ENCODE measurements around the gene LBP. TPM values are rescaled to one million over a fixed set of nuclear protein-coding genes. Genes with fewer than 3 reads are reported as not detected.

The LBP gene
- total RNA-seq, 1 experiment from 2014 or later, result 0.52 TPM

DNA sequence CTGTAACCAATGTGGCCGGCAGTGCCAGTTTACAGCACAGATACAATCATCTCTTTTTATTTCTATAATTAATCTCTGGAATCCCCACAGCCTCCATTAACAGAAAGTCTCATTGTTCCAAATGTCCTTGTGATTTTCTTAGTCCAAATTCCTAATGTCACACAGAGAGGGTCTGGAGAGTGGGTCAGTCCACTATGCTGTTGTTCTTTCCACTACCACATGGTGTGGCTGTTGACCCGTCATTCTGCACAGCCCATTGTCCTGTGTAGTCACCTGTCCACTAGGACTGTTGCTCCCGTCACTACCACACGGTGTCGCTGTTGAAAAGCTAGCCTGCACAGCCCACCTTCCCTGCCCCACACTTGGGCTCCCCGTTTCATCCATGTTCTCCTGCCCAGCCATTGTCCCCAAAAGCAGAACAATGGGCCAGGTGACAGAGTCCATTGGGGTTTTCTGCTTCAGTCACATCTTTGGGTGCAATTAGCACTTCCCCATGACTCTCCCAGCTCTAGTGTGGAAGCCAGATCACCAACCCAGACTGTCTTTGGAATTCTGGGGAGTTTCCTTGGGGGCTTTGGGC lies 8.6 kb upstream of the LBP start:
- WGBS (ENCODE audit: extremely low coverage, insufficient read length, low lambda C conversion rate), result no CpG with 5 or more reads among the region's 6 CpGs
- no peaks in the 10 kb centered on the region for H3K79me2 ChIP-seq (ENCODE audit: insufficient read depth, low read length)
- peaks cover 37 to 44% of the 10 kb centered on the region in 2 experiments for H3K4me1 Mint-ChIP-seq
- no peaks in the 10 kb centered on the region for H3K23me2 ChIP-seq (ENCODE audit: insufficient read length, low read depth, low read length, poor library complexity, severe bottlenecking)
- TF ChIP-seq, protein P1, sequence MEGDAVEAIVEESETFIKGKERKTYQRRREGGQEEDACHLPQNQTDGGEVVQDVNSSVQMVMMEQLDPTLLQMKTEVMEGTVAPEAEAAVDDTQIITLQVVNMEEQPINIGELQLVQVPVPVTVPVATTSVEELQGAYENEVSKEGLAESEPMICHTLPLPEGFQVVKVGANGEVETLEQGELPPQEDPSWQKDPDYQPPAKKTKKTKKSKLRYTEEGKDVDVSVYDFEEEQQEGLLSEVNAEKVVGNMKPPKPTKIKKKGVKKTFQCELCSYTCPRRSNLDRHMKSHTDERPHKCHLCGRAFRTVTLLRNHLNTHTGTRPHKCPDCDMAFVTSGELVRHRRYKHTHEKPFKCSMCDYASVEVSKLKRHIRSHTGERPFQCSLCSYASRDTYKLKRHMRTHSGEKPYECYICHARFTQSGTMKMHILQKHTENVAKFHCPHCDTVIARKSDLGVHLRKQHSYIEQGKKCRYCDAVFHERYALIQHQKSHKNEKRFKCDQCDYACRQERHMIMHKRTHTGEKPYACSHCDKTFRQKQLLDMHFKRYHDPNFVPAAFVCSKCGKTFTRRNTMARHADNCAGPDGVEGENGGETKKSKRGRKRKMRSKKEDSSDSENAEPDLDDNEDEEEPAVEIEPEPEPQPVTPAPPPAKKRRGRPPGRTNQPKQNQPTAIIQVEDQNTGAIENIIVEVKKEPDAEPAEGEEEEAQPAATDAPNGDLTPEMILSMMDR (conservative IDR thresholded peaks at IDR 0.05), result peak; percentile 100
- H2BK20ac ChIP-seq (ENCODE audit: low read depth, low read length, poor library complexity, severe bottlenecking), result no peak overlapping the region
- H4K20me1 ChIP-seq (ENCODE audit: control insufficient read depth, insufficient read depth, insufficient read length), result no peaks in the 10 kb centered on the region
- H3K4me3 Mint-ChIP-seq, result no peak overlapping the region
- no peaks in the 10 kb centered on the region for H3K79me1 ChIP-seq (ENCODE audit: insufficient read depth, low read depth, low read length, poor library complexity, severe bottlenecking)
- H2AFZ ChIP-seq (ENCODE audit: low read length), result no peak overlapping the region
- no peak overlapping the region for H4K8ac ChIP-seq (replicated peaks; ENCODE audit: insufficient read length, low read depth, low read length)
- H3K4me1 ChIP-seq (ENCODE audit: insufficient read depth, low read length), result peaks cover 6% of the 10 kb centered on the region; the same call in 1 of the 2 replicates
- no peak overlapping the region for H2AK5ac ChIP-seq (ENCODE audit: insufficient read length, low read length)
- H3K36me3 Mint-ChIP-seq (ENCODE audit: insufficient read depth in 1 of 3, low read depth in 3 of 3), result peaks cover 2 to 6% (median 5%) of the 10 kb centered on the region in 3 experiments; a peak in 5 of 7 replicates
- H3T11ph ChIP-seq (ENCODE audit: low read length), result no peak overlapping the region
- DNase-seq, result peak; percentile 93
- no peak overlapping the region for H2BK12ac ChIP-seq (ENCODE audit: insufficient read length, low read depth, low read length)
- no peak overlapping the region for H3K9ac ChIP-seq (ENCODE audit: extremely low read depth, insufficient read length, low read length)
- no peak overlapping the region for H3K4me2 ChIP-seq (ENCODE audit: insufficient read depth, insufficient read length, low read length)
- H3K9me3 ChIP-seq (ENCODE audit: control insufficient read depth, low read depth, low read length), result no peaks in the 10 kb centered on the region
- H2BK15ac ChIP-seq (ENCODE audit: low read depth, low read length), result no peak overlapping the region
- no peak overlapping the region for H3K27ac Mint-ChIP-seq
- peaks cover 6% of the 10 kb centered on the region for H3K27me3 Mint-ChIP-seq (ENCODE audit: low read depth)
- no peaks in the 10 kb centered on the region; the same call in 1 of the 2 replicates for H3K27me3 ChIP-seq (ENCODE audit: insufficient read depth, low read length)
- no peak overlapping the region for H3K56ac ChIP-seq (ENCODE audit: insufficient read length, low read depth, low read length)
- H2BK120ac ChIP-seq (ENCODE audit: low read depth, low read length, poor library complexity, severe bottlenecking), result no peak overlapping the region
- no peak overlapping the region for H4K5ac ChIP-seq (ENCODE audit: insufficient read length, low read depth, low read length)
- no peak overlapping the region for H4K91ac ChIP-seq (ENCODE audit: insufficient read length, low read depth, low read length)
- H2BK5ac ChIP-seq (ENCODE audit: insufficient read length, low read length), result no peak overlapping the region
- H3K27ac ChIP-seq (ENCODE audit: insufficient read length, low read depth, low read length), result no peak overlapping the region
- H3K14ac ChIP-seq (ENCODE audit: insufficient read depth, low read length), result no peak overlapping the region
- H3K23ac ChIP-seq (ENCODE audit: insufficient read length, low read depth, low read length), result no peak overlapping the region
- no peak overlapping the region for H3K18ac ChIP-seq (ENCODE audit: insufficient read length, low read depth, low read length)
- no peak overlapping the region for H3K4ac ChIP-seq (ENCODE audit: low read depth, low read length)
- peaks cover 5 to 6% of the 10 kb centered on the region in 2 experiments for H3K9me3 Mint-ChIP-seq

Data from H9 (cell line).